Peyer's patch (tissue), 4 donors: ENCODE results near the gene AADACL2.

Source experiments
- CTCF ChIP-seq, 6 experiments: fragments of 450-650 bp in 4 of 6; fragments of 200-600 bp in 2 of 6; sonication (generic) in 1 of 6; IDR thresholded peaks; one replicate each; pipeline ENCODE4 v1.5.1; 2017 to 2019; ENCODE audit warnings: antibody characterized with exemption in 6 of 6, mild to moderate bottlenecking in 3 of 6, moderate library complexity in 1 of 6
- POLR2A ChIP-seq, 2 donors: fragments of 450-650 bp; IDR thresholded peaks; one replicate each; pipeline ENCODE4 v1.5.1; 2017; ENCODE audit warnings: antibody characterized with exemption in 2 of 2, mild to moderate bottlenecking in 2 of 2, moderate library complexity in 2 of 2

DNA sequence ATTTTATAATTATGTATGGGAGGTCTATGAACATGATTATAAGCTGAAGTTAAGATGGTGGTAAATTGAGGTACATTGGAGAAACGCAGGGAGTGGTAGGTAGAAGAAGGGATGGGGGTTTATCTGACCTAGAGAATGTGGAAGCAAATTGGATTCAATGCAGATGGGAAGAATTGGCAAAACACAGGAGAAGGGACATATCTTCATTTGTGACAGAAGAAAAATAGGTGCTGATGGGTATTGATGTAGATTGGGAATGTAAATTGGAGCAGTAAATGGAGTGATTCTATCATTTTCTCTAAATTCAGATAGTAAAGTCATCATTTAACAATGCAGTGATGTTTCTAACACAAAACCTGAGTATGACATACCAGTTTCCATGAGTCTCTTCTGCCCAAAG lies 40.5 kb downstream of the AADACL2 start:
- TF ChIP-seq CTCF (IDR thresholded peaks at IDR 0.05) (no peak), POLR2A (IDR thresholded peaks at IDR 0.05) (no peak)
